HG02840 (cell line): ENCODE measurements around the gene GATA6.

Source experiments
- ATAC-seq: cut with Tn5 transposase; IDR thresholded peaks from one replicate; pipeline ENCODE4 v1.9.1; 2021; ENCODE audit warnings: mild to moderate bottlenecking, moderate library complexity, moderate number of reproducible peaks; ENCODE audit not compliant: unreplicated experiment, low FRiP score

Gene GATA6

DNA sequence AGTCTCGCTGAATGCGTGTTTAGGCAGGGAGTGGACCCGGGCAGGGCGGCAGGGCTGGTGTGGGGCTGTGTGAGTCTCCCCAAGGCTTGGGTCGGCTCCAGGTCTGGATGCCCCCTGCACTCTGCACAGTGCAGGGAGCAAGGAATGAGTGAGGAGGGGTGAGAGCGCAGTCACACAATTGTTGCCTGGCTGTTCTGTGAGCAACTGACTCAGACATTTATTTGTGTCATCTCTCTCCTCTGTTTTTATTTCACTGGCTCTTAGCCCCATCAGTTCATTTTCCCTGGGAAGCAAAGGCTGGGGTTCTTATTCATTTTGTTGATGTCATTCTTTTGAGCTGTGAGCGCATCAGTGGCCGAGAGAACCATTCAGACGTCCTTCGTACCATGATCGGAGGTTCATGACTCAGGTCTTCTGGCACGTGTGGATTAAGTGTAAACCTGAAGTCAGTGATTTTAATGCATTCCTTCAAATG lies 61.1 kb downstream of the GATA6 start:
- no peak for ATAC-seq

DNA sequence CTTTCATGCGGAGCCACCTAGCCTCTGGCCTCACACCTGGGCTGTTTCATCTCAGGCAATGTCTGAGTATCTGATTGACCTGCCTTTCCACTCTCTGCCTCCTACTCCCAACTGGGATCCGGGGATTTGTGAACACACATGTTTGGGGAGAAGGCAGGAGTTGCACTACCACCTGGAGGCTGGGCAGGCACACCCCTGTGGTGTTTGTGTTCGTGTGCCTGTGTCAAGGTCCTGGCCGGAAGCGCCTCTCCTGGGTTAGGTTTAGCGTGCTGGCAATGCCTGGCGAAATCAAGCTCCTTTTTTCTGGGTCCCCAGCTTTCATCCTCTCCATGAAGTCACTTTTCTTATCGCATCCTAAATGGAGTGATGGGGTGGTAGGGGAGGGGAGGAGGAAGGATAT lies 63.9 kb downstream of the GATA6 start:
- ATAC-seq, result no peak

DNA sequence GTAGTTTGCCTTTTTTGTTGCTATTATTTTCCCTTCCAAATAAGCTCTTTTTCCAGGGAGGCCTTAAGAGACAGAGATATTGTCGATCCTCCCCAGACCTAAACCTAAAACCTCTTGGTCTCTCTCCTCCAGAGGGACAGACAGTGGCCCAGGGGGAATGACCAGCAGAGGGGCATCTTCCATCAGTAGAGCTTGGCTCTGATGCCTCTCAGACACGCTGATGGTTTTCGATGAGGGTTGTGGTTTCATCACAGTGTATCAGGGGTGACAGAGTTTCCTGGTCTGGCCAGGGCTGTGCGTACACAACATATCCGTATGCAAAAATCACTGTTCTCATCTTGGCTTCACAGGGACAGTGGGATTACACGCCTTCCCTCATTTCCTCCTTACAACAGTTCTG lies 68.6 kb downstream of the GATA6 start:
- no peak for ATAC-seq

DNA sequence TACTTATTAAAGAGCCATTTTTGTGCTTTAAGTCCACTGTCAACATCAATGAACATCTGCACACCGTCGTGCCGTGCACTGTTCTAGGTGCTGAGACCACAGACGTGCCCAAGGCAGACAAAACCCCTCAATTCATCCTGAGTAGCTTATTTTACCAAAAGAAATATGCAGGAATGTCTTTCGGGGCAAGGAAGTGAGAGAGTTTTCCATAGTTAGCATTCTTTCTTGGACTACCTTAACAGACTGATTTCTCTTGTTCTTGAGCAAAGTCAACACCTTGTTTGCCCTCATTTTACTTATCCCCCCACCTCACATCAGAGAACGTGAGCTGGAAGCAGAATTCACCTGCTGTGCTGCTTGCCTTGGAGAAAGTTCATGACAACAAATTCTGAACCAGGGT lies 69.3 kb downstream of the GATA6 start:
- no peak for ATAC-seq

DNA sequence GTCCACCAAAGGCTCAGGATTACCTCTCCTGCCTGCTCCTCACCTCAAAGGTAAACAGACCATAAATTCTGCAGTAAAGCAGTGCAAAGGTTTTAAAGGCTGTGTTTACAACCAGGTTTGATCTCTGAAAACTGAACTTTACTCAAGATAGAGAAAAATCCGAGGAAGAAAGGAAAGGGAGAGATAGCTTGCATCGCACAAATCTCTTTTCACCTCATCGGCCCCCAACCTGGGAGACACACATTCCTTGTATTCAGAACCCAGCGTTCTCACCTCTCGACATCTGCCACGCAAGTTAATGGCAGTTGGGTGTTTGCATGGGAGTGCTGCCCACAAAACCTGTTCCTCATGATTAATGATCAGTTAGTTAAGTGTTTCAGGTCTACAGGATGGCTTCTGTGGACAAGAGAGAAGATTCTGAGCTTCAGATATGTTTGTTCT lies 72.6 kb downstream of the GATA6 start:
- ATAC-seq, result no peak

DNA sequence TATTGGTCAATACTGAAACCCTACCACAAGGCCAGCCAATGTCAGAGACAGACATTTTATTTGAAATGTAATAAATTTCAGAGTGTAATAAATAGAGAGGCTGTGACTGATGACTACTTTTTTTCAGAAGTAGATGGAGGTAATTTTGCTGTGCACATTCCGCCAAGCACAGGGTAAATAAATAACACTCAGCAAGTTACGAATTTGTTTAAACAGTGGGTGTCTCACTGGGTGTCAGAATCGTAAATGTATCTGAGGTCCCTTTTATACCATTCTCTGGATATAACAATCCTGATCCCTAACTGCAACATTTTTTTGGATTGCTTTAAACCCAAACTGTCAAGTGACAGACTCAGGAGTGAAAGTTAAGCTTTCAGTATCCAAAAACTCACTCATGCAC lies 74.1 kb downstream of the GATA6 start:
- ATAC-seq, result no peak

DNA sequence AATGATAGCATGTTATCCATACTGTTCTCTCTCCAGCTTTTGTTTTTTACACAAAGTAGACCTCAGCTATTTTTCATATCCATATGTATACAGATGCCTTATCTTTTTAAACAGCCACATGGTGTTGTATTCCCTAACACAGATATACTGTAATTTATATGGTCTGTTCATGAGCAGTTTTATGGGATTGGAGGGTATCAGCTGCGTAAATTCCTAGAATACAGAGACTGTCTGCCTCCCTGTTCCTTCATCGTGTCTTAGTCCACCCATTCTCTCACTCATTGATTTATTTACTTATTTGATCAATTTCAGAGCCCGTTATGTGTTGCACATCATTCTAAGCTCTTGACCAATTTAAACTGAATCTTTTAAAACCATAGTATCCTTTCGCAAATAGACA lies 80.6 kb downstream of the GATA6 start:
- ATAC-seq, result no peak

DNA sequence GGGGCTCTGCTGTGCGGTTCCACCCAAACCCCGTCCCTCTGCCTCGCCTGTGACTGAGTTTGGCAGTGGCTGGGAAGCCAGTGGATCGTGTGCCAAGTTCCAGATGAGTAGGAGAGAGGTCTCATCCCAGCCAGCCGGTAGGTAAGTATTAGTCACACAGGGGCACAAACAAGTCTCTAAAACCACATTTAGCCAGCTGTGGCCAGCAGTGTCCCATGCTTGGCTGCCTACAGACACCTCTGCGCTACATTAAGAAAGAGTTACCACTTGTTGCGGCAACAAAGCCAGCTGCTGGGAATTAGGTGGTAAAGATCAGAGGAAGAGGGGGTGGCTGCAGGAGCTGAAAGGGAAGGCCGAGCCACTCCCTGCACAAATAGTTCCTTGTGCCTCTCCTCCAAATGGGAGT lies 81.2 kb downstream of the GATA6 start:
- ATAC-seq, result no peak
